Parathyroid adenoma (tissue), 2 donors: ENCODE data around the gene NRP2.

Experiments
- H2AFZ ChIP-seq: fragments of 300-600 bp; sonication (generic); one replicate; pipeline ENCODE4 v1.7.0; 2017; ENCODE audit warnings: antibody characterized with exemption, mild to moderate bottlenecking
- H3K27ac ChIP-seq: fragments of 300-600 bp; sonication (generic); one replicate; pipeline ENCODE4 v1.7.0; 2017
- H3K27me3 ChIP-seq: fragments of 300-600 bp; sonication (generic); one replicate; pipeline ENCODE4 v1.7.0; 2017; ENCODE audit warnings: low read length; ENCODE audit not compliant: control insufficient read depth, insufficient read depth
- H3K36me3 ChIP-seq: fragments of 300-600 bp; sonication (generic); one replicate; pipeline ENCODE4 v1.7.0; 2017; ENCODE audit warnings: low read length; ENCODE audit not compliant: control insufficient read depth, insufficient read depth
- H3K4me1 ChIP-seq: fragments of 300-600 bp; sonication (generic); one replicate; pipeline ENCODE4 v1.7.0; 2017; ENCODE audit warnings: control low read depth
- H3K4me2 ChIP-seq: fragments of 300-600 bp; sonication (generic); one replicate; pipeline ENCODE4 v1.7.0; 2017; ENCODE audit warnings: low read length
- H3K4me3 ChIP-seq: fragments of 300-600 bp; sonication (generic); one replicate; pipeline ENCODE4 v1.7.0; 2017; ENCODE audit warnings: low read depth, low read length
- H3K79me2 ChIP-seq: fragments of 300-600 bp; sonication (generic); one replicate; pipeline ENCODE4 v1.7.0; 2017; ENCODE audit warnings: control low read depth
- H3K9ac ChIP-seq: fragments of 300-600 bp; sonication (generic); one replicate; pipeline ENCODE4 v1.7.0; 2017; ENCODE audit warnings: mild to moderate bottlenecking
- H3K9me3 ChIP-seq: fragments of 300-600 bp; sonication (generic); one replicate; pipeline ENCODE4 v1.7.0; 2017; ENCODE audit warnings: low read length; ENCODE audit not compliant: control insufficient read depth
- CTCF ChIP-seq: fragments of 300-600 bp; sonication (generic); IDR thresholded peaks from one replicate; pipeline ENCODE4 v1.7.0; 2017; ENCODE audit warnings: antibody characterized with exemption, mild to moderate bottlenecking
- donor health status: primary hyperparathyroidism.

NRP2 gene

GRCh38 chr2:205719847-205720246, 37.5 kb downstream of the NRP2 start:
- no peak overlapping the region for H3K9ac ChIP-seq
- TF ChIP-seq CTCF: no peak
- H3K9me3 ChIP-seq: no peaks in the 10 kb centered on the region
- no peak overlapping the region for H2AFZ ChIP-seq
- H3K4me3 ChIP-seq: no peak overlapping the region
- H3K79me2 ChIP-seq: no peaks in the 10 kb centered on the region
- H3K4me2 ChIP-seq: no peak overlapping the region
- H3K36me3 ChIP-seq: no peaks in the 10 kb centered on the region
- no peak overlapping the region for H3K27ac ChIP-seq
- H3K27me3 ChIP-seq: no peaks in the 10 kb centered on the region
- H3K4me1 ChIP-seq: no peaks in the 10 kb centered on the region

- H3K9ac ChIP-seq: no peak overlapping the region
- H3K27me3 ChIP-seq: no peaks in the 10 kb centered on the region
- no peak overlapping the region for H3K4me3 ChIP-seq
- H3K4me2 ChIP-seq: no peak overlapping the region
- no peaks in the 10 kb centered on the region for H3K79me2 ChIP-seq
- no peak overlapping the region for H3K27ac ChIP-seq
- no peaks in the 10 kb centered on the region for H3K9me3 ChIP-seq
- no peak for TF ChIP-seq CTCF
- H3K36me3 ChIP-seq: no peaks in the 10 kb centered on the region
- no peaks in the 10 kb centered on the region for H3K4me1 ChIP-seq
- no peak overlapping the region for H2AFZ ChIP-seq
Observed at GRCh38 chr2:205720451-205720902, 38.2 kb downstream of the NRP2 start.

- no peaks in the 10 kb centered on the region for H3K4me1 ChIP-seq
Observed at GRCh38 chr2:205721057-205721449, 38.8 kb downstream of the NRP2 start.

GRCh38 chr2:205722283-205722918, 40.1 kb downstream of the NRP2 start:
- Histone ChIP-seq H3K4me3 (no peak overlapping the region), H3K9ac (no peak overlapping the region), H3K4me1 (no peaks in the 10 kb centered on the region), H3K4me2 (no peak overlapping the region), H3K36me3 (no peaks in the 10 kb centered on the region), H3K27me3 (no peaks in the 10 kb centered on the region), H3K9me3 (no peaks in the 10 kb centered on the region), H2AFZ (no peak overlapping the region), H3K27ac (no peak overlapping the region), H3K79me2 (no peaks in the 10 kb centered on the region)
- TF ChIP-seq CTCF: no peak

More at GRCh38 chr2:205721057-205721449, 38.8 kb downstream of the NRP2 start:
- no peak for TF ChIP-seq CTCF
- H3K9me3 ChIP-seq: no peaks in the 10 kb centered on the region
- no peak overlapping the region for H2AFZ ChIP-seq
- no peaks in the 10 kb centered on the region for H3K36me3 ChIP-seq
- H3K27me3 ChIP-seq: no peaks in the 10 kb centered on the region
- no peak overlapping the region for H3K27ac ChIP-seq
- H3K4me2 ChIP-seq: no peak overlapping the region
- no peaks in the 10 kb centered on the region for H3K79me2 ChIP-seq
- H3K9ac ChIP-seq: no peak overlapping the region
- no peak overlapping the region for H3K4me3 ChIP-seq

GRCh38 chr2:205723179-205723578, 40.9 kb downstream of the NRP2 start:
- no peaks in the 10 kb centered on the region for H3K4me1 ChIP-seq
- no peak overlapping the region for H3K9ac ChIP-seq
- no peaks in the 10 kb centered on the region for H3K9me3 ChIP-seq
- no peaks in the 10 kb centered on the region for H3K27me3 ChIP-seq
- H3K27ac ChIP-seq: no peak overlapping the region
- H3K79me2 ChIP-seq: no peaks in the 10 kb centered on the region
- no peaks in the 10 kb centered on the region for H3K36me3 ChIP-seq
- H3K4me2 ChIP-seq: no peak overlapping the region
- H2AFZ ChIP-seq: no peak overlapping the region
- H3K4me3 ChIP-seq: no peak overlapping the region
- no peak for TF ChIP-seq CTCF
